ENCODE data around the gene TMBIM6. TPM values are rescaled to one million over a fixed set of nuclear protein-coding genes. Genes with fewer than 3 reads are reported as not detected.

The TMBIM6 gene
- total RNA-seq, 1 experiment from 2014 or later, result 386 TPM

DNA sequence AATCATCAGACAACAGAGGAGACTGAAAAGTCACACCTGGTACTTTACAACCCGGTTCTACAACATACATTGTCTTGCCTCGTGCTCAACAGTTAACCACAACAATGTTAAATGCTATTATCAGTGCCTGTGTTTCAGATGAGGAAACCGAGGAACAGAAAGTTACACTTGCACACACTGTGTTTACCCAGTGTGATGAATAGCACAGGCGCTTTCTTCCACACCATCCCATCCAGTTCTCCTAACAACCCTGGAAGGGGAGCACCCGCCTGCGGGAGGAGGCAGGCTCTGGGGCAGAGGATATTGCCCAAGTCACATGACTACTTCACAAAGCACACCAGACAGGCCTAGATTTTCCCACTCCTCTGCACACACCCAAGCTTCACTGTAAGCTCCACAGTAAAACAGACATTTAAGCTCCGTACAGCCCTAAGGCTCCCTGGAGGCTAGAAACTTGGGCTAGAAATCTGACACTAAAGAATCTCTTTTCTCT, 65.0 kb downstream of the TMBIM6 start:
- Histone ChIP-seq H2AFZ (ENCODE audit: low read length) (no peak overlapping the region), H3K27me3 (ENCODE audit: low read length) (no peaks in the 10 kb centered on the region), H4K20me1 (ENCODE audit: insufficient read depth, low read depth, low read length) (no peaks in the 10 kb centered on the region), H3K79me2 (ENCODE audit: low read length) (peaks cover 25% of the 10 kb centered on the region), H3K9me2 (replicated peaks; ENCODE audit: insufficient read depth, low read length) (no peaks in the 10 kb centered on the region), H3K4me3 (ENCODE audit: low read length) (no peak overlapping the region), H3K36me3 (ENCODE audit: insufficient read depth, low read length) (no peaks in the 10 kb centered on the region), H3K9ac (ENCODE audit: low read length) (no peak overlapping the region), H3K4me2 (ENCODE audit: low read depth, low read length, poor library complexity, severe bottlenecking) (no peak overlapping the region), H3K4me1 (ENCODE audit: low read length) (peaks cover 13% of the 10 kb centered on the region), H3K9me3 (ENCODE audit: low read length) (no peaks in the 10 kb centered on the region), H3K27ac (ENCODE audit: low read length) (no peak overlapping the region)
- no peak for DNase-seq

DNA sequence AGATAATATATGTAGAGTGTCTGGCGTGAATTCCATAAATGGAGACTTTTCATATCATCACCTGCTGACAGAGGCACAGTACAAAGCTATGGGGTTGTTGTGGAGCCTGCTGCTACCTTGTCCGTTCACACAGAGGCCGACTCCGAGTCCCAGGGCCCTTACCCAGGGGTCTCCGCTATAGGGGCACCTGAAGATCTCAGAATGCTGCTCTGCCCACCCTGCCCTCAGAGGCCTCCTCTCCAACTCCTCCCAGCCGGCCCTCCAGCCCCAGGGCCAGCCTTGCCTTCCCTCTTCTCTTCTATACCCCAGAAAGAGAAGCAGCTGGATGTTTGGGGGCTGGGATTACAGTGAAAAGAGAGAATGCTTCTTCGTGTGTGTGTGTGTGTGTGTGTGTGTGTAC, 65.5 kb downstream of the TMBIM6 start:
- Histone ChIP-seq H2AFZ (ENCODE audit: low read length) (no peak overlapping the region), H3K4me1 (ENCODE audit: low read length) (peaks cover 18% of the 10 kb centered on the region), H3K9me2 (replicated peaks; ENCODE audit: insufficient read depth, low read length) (no peaks in the 10 kb centered on the region), H3K79me2 (ENCODE audit: low read length) (peaks cover 30% of the 10 kb centered on the region), H4K20me1 (ENCODE audit: insufficient read depth, low read depth, low read length) (no peaks in the 10 kb centered on the region), H3K4me2 (ENCODE audit: low read depth, low read length, poor library complexity, severe bottlenecking) (no peak overlapping the region), H3K27me3 (ENCODE audit: low read length) (no peaks in the 10 kb centered on the region), H3K9me3 (ENCODE audit: low read length) (no peaks in the 10 kb centered on the region), H3K36me3 (ENCODE audit: insufficient read depth, low read length) (no peaks in the 10 kb centered on the region), H3K27ac (ENCODE audit: low read length) (no peak overlapping the region), H3K4me3 (ENCODE audit: low read length) (no peak overlapping the region), H3K9ac (ENCODE audit: low read length) (no peak overlapping the region)
- DNase-seq, result no peak

DNA sequence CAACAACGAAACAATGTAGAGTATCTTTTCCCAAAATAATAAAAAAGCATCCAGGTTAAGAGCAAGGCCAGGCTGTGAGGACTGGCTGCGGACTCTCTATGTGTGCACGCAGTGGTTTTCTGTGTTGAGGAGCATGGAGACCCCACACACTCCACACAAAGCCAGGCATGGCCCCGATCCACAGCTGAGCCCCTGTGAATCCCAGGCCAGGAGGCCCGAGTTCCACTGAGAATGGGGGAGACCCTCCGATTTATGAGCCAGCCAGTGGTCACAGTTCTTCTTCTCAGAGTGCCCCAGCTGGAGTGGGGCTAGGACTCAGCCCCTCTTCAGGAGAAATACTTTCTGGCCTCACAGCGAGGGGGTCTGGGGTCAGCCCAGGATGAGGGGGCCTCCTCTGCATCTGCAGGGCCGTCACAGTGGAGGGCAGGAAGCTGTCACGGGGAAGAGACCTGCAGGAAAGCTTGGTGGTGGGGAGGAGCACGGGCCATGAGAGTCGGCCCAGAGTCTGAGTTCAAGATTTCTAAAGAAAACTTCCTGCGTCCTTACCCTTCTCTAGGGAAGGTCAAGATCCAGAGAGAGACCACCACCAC, 66.7 kb downstream of the TMBIM6 start:
- H3K27ac ChIP-seq (ENCODE audit: low read length), result no peak overlapping the region
- no peak overlapping the region for H3K4me3 ChIP-seq (ENCODE audit: low read length)
- DNase-seq, result no peak
- H3K4me2 ChIP-seq (ENCODE audit: low read depth, low read length, poor library complexity, severe bottlenecking), result no peak overlapping the region
- H3K9ac ChIP-seq (ENCODE audit: low read length), result no peak overlapping the region
- H3K4me1 ChIP-seq (ENCODE audit: low read length), result peaks cover 30% of the 10 kb centered on the region
- H3K79me2 ChIP-seq (ENCODE audit: low read length), result peaks cover 39% of the 10 kb centered on the region
- H3K36me3 ChIP-seq (ENCODE audit: insufficient read depth, low read length), result no peaks in the 10 kb centered on the region
- H2AFZ ChIP-seq (ENCODE audit: low read length), result no peak overlapping the region
- H3K9me2 ChIP-seq (replicated peaks; ENCODE audit: insufficient read depth, low read length), result no peaks in the 10 kb centered on the region
- H4K20me1 ChIP-seq (ENCODE audit: insufficient read depth, low read depth, low read length), result no peaks in the 10 kb centered on the region
- no peaks in the 10 kb centered on the region for H3K9me3 ChIP-seq (ENCODE audit: low read length)
- H3K27me3 ChIP-seq (ENCODE audit: low read length), result no peaks in the 10 kb centered on the region

DNA sequence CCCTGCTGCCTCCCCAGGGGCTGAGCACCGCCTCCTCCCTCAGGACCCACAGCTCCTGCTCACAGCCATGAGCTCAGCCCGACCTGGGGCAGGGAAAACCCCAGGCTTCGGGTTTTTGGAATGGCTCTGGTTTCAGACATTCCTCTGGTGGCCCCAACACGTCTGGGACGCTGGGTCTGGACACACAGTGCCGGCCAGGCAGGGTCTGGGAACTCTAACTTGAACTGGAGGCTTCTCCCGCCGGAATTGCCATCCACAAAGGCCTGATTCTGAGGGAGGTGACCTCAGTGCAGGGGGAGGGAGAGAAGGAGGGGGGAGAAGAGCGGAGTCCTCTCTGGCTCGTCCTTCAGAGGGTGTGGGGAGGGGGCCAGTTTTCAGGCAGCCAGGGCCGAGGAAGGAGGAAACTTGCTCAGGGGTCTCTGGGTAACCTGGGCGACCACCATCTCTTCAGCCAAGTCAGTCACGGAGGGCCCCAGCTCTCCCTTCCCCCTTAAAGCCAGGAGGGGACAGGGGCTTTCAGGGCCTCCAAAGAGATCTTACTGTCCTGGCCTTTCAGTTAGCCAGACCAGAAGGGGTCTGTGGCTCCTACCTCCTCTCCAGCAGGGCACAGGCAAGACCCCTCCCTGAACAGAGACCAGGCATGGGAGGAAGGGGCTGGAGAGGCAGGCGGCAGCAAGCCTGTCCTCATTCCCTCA, 67.5 kb downstream of the TMBIM6 start:
- H3K9ac ChIP-seq (ENCODE audit: low read length), result no peak overlapping the region
- no peak overlapping the region for H3K4me2 ChIP-seq (ENCODE audit: low read depth, low read length, poor library complexity, severe bottlenecking)
- no peaks in the 10 kb centered on the region for H3K36me3 ChIP-seq (ENCODE audit: insufficient read depth, low read length)
- no peaks in the 10 kb centered on the region for H3K9me3 ChIP-seq (ENCODE audit: low read length)
- H3K4me3 ChIP-seq (ENCODE audit: low read length), result no peak overlapping the region
- DNase-seq, result no peak
- no peaks in the 10 kb centered on the region for H3K27me3 ChIP-seq (ENCODE audit: low read length)
- H3K27ac ChIP-seq (ENCODE audit: low read length), result no peak overlapping the region
- H3K79me2 ChIP-seq (ENCODE audit: low read length), result peaks cover 40% of the 10 kb centered on the region
- no peaks in the 10 kb centered on the region for H4K20me1 ChIP-seq (ENCODE audit: insufficient read depth, low read depth, low read length)
- H3K4me1 ChIP-seq (ENCODE audit: low read length), result peaks cover 38% of the 10 kb centered on the region
- no peaks in the 10 kb centered on the region for H3K9me2 ChIP-seq (replicated peaks; ENCODE audit: insufficient read depth, low read length)
- H2AFZ ChIP-seq (ENCODE audit: low read length), result no peak overlapping the region

DNA sequence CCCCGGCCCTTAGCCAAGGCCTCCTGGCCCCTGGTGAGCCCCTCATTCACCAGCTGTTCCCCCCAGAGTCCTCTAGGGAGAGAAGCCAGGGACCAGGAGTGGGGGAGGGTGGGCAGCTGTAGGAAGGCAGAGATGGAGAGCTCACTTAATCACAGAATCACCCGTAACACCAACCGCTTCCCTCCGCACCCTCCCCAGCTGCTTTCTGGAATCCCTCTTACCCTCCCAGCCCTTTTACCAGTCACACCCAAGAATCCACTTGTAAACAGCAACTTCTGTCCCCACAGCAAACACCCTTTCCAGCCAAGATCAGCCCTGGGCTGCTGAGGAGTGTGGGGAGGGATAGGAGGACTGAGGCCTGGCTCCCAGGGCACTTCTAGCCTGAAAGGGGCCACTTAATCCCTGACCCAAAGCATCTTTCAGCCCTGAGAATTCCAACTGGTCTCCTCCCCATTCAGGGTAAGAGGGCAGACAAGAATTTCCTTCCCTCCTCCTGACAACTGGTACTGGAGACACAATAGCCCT, 68.1 kb downstream of the TMBIM6 start:
- Histone ChIP-seq H3K27ac (ENCODE audit: low read length) (no peak overlapping the region), H2AFZ (ENCODE audit: low read length) (no peak overlapping the region), H3K79me2 (ENCODE audit: low read length) (peaks cover 41% of the 10 kb centered on the region), H4K20me1 (ENCODE audit: insufficient read depth, low read depth, low read length) (no peaks in the 10 kb centered on the region), H3K9me2 (replicated peaks; ENCODE audit: insufficient read depth, low read length) (no peaks in the 10 kb centered on the region), H3K36me3 (ENCODE audit: insufficient read depth, low read length) (no peaks in the 10 kb centered on the region), H3K4me3 (ENCODE audit: low read length) (no peak overlapping the region), H3K9me3 (ENCODE audit: low read length) (no peaks in the 10 kb centered on the region), H3K4me1 (ENCODE audit: low read length) (peaks cover 39% of the 10 kb centered on the region), H3K9ac (ENCODE audit: low read length) (no peak overlapping the region), H3K27me3 (ENCODE audit: low read length) (no peaks in the 10 kb centered on the region), H3K4me2 (ENCODE audit: low read depth, low read length, poor library complexity, severe bottlenecking) (no peak overlapping the region)
- no peak for DNase-seq

DNA sequence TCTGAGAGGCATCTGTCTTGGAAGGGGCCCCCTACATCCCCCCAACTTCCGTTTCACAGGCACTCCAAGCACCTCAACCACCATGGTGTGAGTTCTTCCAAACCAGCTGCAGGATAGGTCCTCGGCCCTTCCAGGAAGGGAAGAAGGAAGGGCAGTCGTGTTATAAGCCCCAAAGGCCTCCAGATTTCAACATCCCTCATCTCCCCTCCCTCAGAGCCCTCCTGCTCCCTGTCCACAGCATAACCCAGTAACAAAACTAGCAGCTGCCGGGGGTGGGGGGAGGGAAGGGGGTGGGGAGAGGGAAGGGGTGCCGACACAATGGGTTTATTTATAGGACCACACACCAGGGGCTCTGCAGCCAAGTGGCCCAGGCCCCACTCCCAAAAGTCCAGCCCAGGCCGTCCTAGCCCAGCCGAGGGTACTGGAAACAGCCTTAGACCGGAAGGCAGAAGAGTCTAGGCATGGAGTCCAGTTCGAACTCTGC, 68.6 kb downstream of the TMBIM6 start:
- Histone ChIP-seq H3K4me3 (ENCODE audit: low read length) (no peak overlapping the region), H3K27ac (ENCODE audit: low read length) (no peak overlapping the region), H3K36me3 (ENCODE audit: insufficient read depth, low read length) (peaks cover 2% of the 10 kb centered on the region; the same call in 1 of the 2 replicates), H4K20me1 (ENCODE audit: insufficient read depth, low read depth, low read length) (no peaks in the 10 kb centered on the region), H2AFZ (ENCODE audit: low read length) (no peak overlapping the region), H3K9me2 (replicated peaks; ENCODE audit: insufficient read depth, low read length) (no peaks in the 10 kb centered on the region), H3K9ac (ENCODE audit: low read length) (no peak overlapping the region), H3K27me3 (ENCODE audit: low read length) (no peaks in the 10 kb centered on the region), H3K4me1 (ENCODE audit: low read length) (peaks cover 40% of the 10 kb centered on the region), H3K79me2 (ENCODE audit: low read length) (peaks cover 46% of the 10 kb centered on the region), H3K4me2 (ENCODE audit: low read depth, low read length, poor library complexity, severe bottlenecking) (no peak overlapping the region), H3K9me3 (ENCODE audit: low read length) (no peaks in the 10 kb centered on the region)
- DNase-seq, result no peak

DNA sequence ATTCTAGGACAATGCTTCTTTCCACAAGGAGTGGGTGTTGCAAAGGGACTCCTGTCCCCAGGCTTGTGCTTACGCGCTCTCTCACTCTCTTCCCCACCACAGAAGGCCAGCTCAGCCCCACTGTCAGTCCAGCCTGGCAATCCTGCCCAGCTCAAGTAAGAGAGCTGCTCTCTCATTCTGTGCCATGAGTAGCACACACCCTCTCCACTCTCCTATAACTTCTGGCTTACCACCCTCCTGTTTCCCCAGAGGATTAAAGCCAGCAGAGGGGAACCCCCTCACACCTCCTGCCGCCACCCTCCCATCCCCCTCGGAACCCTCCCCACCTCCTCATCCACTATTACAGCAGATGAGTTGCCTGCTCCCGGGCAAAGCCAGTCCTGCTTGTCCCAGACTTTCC, 69.8 kb downstream of the TMBIM6 start:
- no peaks in the 10 kb centered on the region for H4K20me1 ChIP-seq (ENCODE audit: insufficient read depth, low read depth, low read length)

DNA sequence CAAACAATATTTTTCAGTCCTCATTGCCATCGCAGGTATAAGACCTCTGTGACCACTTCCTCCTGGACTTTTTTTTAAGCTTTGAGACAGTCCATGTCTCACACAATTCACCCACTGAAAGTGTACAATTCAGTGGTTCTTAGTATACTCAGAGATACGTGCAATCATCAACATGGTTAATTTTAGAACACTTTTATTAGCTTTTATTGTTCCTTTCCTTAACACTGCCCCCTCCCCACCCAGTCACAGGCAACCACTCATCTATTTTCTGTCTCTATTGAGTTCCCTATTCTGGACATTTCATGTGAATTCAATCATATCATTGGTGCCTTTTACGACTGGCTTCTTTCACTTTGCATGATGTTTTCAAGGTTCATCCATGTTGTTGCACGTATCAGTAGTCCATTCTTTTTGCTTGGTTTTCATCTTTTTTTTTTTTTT, 70.6 kb downstream of the TMBIM6 start:
- H3K9ac ChIP-seq (ENCODE audit: low read length), result no peak overlapping the region
- no peaks in the 10 kb centered on the region for H4K20me1 ChIP-seq (ENCODE audit: insufficient read depth, low read depth, low read length)
- peaks cover 44% of the 10 kb centered on the region for H3K4me1 ChIP-seq (ENCODE audit: low read length)
- no peaks in the 10 kb centered on the region for H3K9me3 ChIP-seq (ENCODE audit: low read length)
- no peaks in the 10 kb centered on the region for H3K9me2 ChIP-seq (replicated peaks; ENCODE audit: insufficient read depth, low read length)
- H3K79me2 ChIP-seq (ENCODE audit: low read length), result peaks cover 60% of the 10 kb centered on the region
- H3K4me2 ChIP-seq (ENCODE audit: low read depth, low read length, poor library complexity, severe bottlenecking), result peak overlapping the region; percentile 54
- H3K36me3 ChIP-seq (ENCODE audit: insufficient read depth, low read length), result peaks cover 11% of the 10 kb centered on the region
- no peak overlapping the region for H2AFZ ChIP-seq (ENCODE audit: low read length)
- H3K4me3 ChIP-seq (ENCODE audit: low read length), result 0 out of 2 replicates have a peak overlapping the region, but pooled peaks have one; percentile 2
- DNase-seq, result no peak
- no peaks in the 10 kb centered on the region for H3K27me3 ChIP-seq (ENCODE audit: low read length)
- no peak overlapping the region; the same call in none of the 2 replicates for H3K27ac ChIP-seq (ENCODE audit: low read length)

More for the DNA sequence above, 69.8 kb downstream of the TMBIM6 start:
- Histone ChIP-seq H3K27me3 (ENCODE audit: low read length) (no peaks in the 10 kb centered on the region), H3K4me2 (ENCODE audit: low read depth, low read length, poor library complexity, severe bottlenecking) (no peak overlapping the region), H3K79me2 (ENCODE audit: low read length) (peaks cover 58% of the 10 kb centered on the region), H3K27ac (ENCODE audit: low read length) (no peak overlapping the region; the same call in 1 of the 2 replicates), H2AFZ (ENCODE audit: low read length) (no peak overlapping the region), H3K4me3 (ENCODE audit: low read length) (no peak overlapping the region), H3K9ac (ENCODE audit: low read length) (no peak overlapping the region), H3K9me2 (replicated peaks; ENCODE audit: insufficient read depth, low read length) (no peaks in the 10 kb centered on the region), H3K4me1 (ENCODE audit: low read length) (peaks cover 44% of the 10 kb centered on the region), H3K36me3 (ENCODE audit: insufficient read depth, low read length) (peaks cover 11% of the 10 kb centered on the region), H3K9me3 (ENCODE audit: low read length) (no peaks in the 10 kb centered on the region)
- DNase-seq, result no peak
